ENCODE data around the gene KIFC1. TPM values are rescaled to one million over a fixed set of nuclear protein-coding genes. Genes with fewer than 3 reads are reported as not detected.

Gene KIFC1
- total RNA-seq, 4 donors from 2014 or later: 0.25 to 10.8 (median 3.1) TPM

DNA sequence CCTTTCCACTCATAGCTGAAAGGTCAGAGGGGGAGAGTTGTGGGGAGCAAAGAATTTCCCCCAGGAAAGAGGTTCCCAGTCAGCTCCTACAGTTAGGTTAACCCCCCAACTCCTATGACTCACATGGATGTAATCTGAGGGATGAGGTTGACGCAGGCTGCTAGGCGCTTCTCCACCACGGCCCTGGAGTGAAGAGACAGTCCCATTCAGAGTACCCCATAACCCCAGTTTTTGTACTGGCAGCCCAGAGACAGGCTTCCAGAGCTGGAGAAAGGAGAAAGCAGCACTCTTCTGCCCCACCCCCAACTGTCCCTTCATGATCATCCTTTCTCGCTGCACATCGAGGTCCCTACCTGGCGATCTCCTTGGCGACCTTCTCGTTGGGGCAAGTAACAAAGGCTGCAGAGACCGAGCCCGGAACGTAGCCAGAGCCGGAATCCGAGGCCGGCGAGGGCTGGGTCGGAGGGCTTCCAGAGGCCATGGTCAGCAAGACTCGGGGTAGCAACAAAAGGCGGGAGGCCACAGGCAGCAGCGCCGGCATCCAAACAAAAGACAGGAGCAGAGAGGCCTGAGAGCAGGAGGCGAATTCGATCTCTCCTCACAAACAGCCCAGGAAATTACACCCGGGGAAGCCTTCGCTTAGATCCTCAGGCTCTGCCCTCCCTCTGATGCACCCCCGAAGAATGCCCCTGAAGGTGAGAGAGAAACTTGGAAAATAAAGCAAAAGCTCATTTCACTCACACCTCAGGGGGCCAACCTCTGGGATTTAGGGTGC, 25.7 kb downstream of the KIFC1 start:
- DNase-seq (ENCODE audit: low spot score): no peak
- peak; percentile 37 for ATAC-seq (ENCODE audit: low FRiP score)
- no peak for TF ChIP-seq CTCF (IDR thresholded peaks at IDR 0.05)

GRCh38 chr6:33417903-33418689, 26.5 kb downstream of the KIFC1 start, which contains the start of gene CUTA:
Gene CUTA, minus strand, starts transcription at chr6:33418107. Its CDS starts 107 bp downstream, at chr6:33418000.
- ATAC-seq (ENCODE audit: low FRiP score) (peak; percentile 90), DNase-seq (ENCODE audit: low spot score) (peak; percentile 94)
- TF ChIP-seq CTCF (IDR thresholded peaks at IDR 0.05): no peak

DNA sequence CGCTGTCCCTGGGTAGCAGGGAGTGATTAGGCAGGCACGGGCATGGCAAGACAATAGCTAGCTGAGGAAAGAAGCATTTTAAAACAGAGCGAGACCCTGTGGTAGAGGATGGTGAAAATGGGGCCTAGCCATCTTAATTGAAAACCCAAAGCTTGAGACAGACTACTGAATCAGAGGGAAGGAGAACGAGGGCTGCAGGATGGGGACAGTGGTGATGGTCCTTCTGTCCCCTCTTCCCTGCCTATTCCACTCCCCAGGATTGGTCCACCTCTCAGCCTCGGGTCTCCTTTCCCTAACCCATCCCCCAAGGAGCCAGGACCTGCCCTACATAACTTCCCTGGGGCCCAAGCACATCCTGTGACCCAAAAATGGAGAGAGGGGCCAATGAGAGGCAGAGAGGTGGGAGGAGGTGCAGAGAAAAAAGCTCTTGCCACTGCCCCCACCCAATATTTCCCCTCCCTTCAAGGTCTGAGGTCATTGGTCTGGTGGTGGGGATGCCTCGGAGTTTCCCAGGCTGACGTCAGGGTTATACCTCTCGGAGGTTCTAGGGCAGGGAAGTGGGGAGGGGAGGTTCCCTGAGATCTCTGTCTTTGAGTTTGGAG, 27.2 kb downstream of the KIFC1 start:
- no peak for DNase-seq (ENCODE audit: low spot score)
- ATAC-seq (ENCODE audit: low FRiP score): no peak
- no peak for TF ChIP-seq CTCF (IDR thresholded peaks at IDR 0.05)

GRCh38 chr6:33419580-33420490, 28.2 kb downstream of the KIFC1 start, which contains the start of gene SYNGAP1:
Gene SYNGAP1, plus strand, starts transcription at chr6:33420065. Its CDS starts 200 bp downstream, at chr6:33420265.
- DNase-seq (ENCODE audit: low spot score) (no peak), ATAC-seq (ENCODE audit: low FRiP score) (no peak)
- no peak for TF ChIP-seq CTCF (IDR thresholded peaks at IDR 0.05)

DNA sequence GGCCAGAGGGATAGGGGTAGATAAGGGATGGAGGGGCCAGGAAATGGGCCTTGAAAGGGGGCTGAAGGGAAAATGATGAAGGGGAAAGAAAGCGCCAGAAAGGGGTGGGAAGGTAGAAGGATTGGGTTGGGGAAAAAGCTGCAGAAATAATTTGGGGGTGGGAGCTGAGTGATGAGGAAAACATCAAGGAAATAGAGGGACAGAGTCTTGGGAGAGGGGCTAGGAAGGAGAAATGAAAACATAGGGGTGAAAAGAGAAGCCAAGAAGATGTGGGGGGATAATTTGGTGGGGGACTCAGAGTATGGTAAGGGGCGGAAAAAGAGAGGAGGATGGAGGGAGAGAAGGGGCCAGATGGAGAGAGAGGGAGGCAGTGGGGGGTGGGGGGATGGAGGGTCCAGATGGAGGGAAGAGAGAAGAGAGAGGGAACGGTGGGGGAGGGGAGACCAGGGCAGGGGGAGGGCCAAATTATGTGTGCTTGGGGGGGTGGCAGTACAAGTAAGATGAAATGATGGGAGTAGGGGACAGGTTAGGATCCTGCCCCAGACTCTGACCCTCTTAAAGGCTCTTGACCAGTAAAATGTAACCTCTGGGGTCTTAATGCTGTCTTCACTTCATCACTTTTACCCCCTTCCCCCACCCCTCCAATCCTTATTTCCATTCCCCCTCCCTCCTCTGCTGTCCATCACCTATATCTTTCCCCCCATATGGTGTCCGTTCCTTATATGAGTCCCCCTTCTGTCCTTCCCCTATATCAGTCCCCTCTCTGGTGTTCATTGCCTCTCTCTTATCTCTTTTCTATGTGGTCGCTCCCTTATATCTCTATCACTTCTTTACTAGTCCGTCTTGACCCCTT, 29.1 kb downstream of the KIFC1 start:
- TF ChIP-seq CTCF (IDR thresholded peaks at IDR 0.05): no peak
- no peak for DNase-seq (ENCODE audit: low spot score)
- ATAC-seq (ENCODE audit: low FRiP score): no peak

DNA sequence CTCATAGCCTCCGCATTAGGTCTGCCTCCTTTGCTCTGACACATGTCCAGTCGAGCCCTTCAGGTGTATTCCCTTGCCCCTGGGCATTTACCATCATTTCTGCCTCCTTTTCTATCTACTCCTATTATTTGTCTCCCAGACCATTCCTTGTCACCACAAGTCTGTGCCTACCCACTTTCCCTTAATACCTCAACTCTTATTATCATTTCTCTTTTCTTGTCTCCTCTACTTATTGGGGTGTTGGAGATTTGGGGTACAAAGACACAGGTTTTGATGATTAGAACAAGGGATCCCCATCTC, 29.7 kb downstream of the KIFC1 start:
- no peak for ATAC-seq (ENCODE audit: low FRiP score)
- DNase-seq (ENCODE audit: low spot score): no peak
- TF ChIP-seq CTCF (IDR thresholded peaks at IDR 0.05): no peak

All from omental fat pad (tissue), 4 donors.